Skeletal muscle cell (primary cell): ENCODE data around the gene GNB4.

Experiments used
- DNase-seq: peaks from one replicate; pipeline ENCODE4 v3.0.0-alpha.2; 2010; ENCODE audit warnings: low read depth
- H3K4me3 ChIP-seq: 2 replicates; pipeline ENCODE4 v1.5.1; 2011; ENCODE audit warnings: low read depth, mild to moderate bottlenecking, control low read depth, low read length, moderate library complexity

The GNB4 gene

GRCh38 chr3:179447251-179447650 is 4.0 kb downstream of the GNB4 start:
- DNase-seq, result no peak

GRCh38 chr3:179446501-179446900 is 4.8 kb downstream of the GNB4 start:
- no peak for DNase-seq
- no peak overlapping the region for H3K4me3 ChIP-seq

More at GRCh38 chr3:179447251-179447650, 4.0 kb downstream of the GNB4 start:
- H3K4me3 ChIP-seq, result no peak overlapping the region

DNA sequence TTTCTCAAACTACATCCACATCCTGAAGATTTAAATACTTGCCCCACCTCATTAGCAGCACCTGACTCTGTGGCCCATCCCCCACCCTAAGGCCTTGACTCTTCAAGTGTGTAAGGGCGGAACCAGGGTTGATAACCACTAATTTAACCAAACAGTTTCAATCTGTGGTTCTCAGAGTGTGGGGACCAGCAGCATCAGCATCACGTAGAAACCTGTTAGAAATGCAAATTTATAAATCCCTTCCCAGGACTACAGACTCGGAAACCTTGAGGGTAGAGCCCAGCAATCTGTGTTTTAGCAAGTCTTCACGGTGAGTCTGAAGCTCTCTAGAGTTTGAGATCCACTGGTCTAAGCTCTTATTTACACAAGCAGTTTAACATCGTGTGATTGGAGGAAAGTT is 12.4 kb downstream of the GNB4 start:
- H3K4me3 ChIP-seq, result no peak overlapping the region
- no peak for DNase-seq

DNA sequence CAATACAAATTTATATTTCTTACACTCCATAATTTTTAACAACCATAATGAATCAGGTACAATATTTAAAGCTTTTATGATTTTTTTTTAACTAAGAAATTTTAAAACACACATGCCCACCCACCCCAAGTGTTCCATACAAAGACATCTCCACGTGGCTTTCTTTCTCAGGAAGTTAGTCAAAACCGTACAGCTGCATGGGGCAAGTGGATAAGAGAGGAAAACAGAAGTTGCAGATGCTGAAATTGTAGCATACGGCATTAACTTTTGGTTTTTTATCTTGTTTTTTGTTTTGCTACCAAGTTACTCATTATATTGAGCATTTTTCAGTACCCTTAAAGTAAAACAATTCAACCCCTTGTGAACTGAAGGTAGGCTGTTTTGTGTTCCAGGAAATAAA is 14.8 kb downstream of the GNB4 start:
- no peak overlapping the region for H3K4me3 ChIP-seq
- no peak for DNase-seq

GRCh38 chr3:179432451-179432850 is 18.8 kb downstream of the GNB4 start:
- no peak for DNase-seq

GRCh38 chr3:179432021-179432420 is 19.2 kb downstream of the GNB4 start:
- no peak for DNase-seq

More at GRCh38 chr3:179432451-179432850, 18.8 kb downstream of the GNB4 start:
- no peak overlapping the region for H3K4me3 ChIP-seq

DNA sequence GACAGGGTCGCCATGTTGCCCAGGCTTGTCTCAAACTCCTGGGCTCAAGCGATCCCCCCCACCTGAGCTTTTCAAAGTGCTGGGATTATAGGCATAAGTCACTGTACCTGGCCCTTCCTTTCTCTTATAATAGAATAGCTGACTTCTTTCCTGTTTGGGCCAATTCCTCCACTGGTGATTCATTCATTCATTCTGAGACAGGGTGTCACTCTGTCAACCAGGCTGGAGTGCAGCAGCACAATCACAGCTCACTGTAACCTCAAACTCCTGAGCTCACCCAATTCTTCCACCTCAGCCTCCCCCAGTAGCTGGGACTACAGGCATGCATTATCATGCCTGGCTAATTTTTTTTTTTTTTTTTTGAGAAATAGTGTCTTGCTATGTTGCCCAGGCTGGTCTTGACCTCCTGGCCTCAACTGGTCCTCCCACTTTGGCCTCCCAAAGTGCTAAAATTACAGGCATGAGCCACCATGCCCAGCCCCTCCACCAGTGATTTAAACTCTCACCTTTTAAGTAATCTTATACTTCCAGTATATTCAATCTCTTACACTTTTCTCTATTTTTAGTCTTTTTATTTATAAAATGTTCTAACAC is 20.9 kb downstream of the GNB4 start:
- H3K4me3 ChIP-seq, result no peak overlapping the region
- no peak for DNase-seq

More at GRCh38 chr3:179432021-179432420, 19.2 kb downstream of the GNB4 start:
- H3K4me3 ChIP-seq, result no peak overlapping the region

GRCh38 chr3:179428876-179429548 is 22.3 kb downstream of the GNB4 start:
- H3K4me3 ChIP-seq, result no peak overlapping the region
- DNase-seq, result no peak

- H3K4me3 ChIP-seq, result no peak overlapping the region
- no peak for DNase-seq
These were observed 26.2 kb downstream of the GNB4 start for GRCh38 chr3:179425075-179425474.

DNA sequence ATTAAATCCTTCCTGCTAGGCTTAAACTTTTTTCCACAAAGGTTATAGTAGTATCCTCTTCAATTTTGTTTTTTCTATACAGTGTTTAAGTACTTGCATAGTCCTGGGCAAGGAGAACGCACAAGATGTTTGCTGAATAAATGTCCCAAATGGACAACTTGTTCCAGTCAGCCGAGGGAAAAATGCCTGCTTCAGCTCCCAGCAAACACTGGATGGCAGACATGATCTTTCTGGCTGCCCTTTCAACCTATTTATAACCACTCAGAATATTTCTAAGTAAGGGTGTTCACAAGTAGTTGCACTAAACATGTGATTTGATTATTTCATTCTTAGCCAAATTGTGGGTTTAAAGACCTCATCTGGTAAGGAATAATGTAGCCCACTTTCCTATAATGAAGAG is 29.8 kb downstream of the GNB4 start:
- no peak for DNase-seq

DNA sequence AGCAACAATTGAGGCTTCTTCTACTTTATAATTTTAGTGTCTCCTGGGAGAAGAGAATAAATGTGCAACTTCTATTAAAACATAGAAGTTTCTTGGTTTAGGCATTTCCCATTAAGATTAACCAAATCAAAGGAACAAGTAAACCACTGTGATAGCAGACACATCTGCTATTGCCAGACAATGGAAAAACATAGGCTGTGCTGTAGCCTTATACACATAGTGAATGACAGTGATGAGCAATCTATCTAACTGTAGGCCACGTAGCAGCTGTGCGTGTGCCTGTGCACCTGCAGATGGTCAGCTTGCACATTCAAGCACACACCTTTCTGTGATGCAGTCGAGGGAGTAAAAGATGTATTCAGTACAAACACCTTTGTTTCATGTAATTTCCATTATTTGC is 32.7 kb downstream of the GNB4 start:
- DNase-seq, result no peak
- H3K4me3 ChIP-seq, result no peak overlapping the region

More for the DNA sequence above, 29.8 kb downstream of the GNB4 start:
- H3K4me3 ChIP-seq, result no peak overlapping the region

DNA sequence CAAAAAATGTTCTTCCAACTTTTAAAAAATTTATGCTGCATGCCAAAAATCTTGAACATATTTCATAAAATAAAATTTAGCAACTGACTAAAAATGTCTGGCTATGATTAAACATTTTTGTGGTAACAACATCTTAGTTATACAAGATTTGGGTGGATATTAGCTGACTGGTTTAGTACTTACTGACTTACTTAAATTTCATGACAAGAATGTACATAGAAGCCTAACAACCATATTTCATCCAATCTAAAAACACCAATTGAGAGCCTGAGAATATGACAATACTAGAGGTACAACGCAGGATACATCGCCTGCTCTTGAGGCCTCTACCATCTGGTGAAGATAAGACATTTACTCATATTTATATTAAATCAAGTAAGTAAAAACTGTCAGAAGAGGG is 34.6 kb downstream of the GNB4 start:
- H3K4me3 ChIP-seq, result no peak overlapping the region
- no peak for DNase-seq

- no peak for DNase-seq
- H3K4me3 ChIP-seq, result no peak overlapping the region
These were observed 35.9 kb downstream of the GNB4 start for GRCh38 chr3:179415377-179415776.

GRCh38 chr3:179414804-179415203 is 36.5 kb downstream of the GNB4 start:
- no peak overlapping the region for H3K4me3 ChIP-seq
- DNase-seq, result no peak

DNA sequence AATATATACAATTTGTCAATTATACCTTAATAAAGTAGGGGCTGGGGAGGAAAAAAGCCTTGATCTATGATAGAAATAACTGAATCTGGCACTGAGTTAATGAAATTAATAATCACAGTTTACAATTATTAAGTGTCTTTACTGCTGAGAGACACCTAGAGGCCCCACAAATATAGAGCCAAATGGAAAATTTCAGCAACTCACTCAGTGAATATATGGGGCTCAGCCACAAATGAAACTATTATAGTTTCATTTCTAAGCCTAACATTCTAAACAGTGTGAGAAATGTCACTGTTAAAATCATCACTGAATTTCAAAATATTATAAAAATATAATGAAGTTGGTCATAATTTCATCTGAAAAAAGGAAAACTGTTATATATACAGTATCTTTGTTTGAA is 40.3 kb downstream of the GNB4 start:
- DNase-seq, result no peak
- H3K4me3 ChIP-seq, result no peak overlapping the region

- no peak overlapping the region for H3K4me3 ChIP-seq
- peak; percentile 3 for DNase-seq
These were observed 40.9 kb downstream of the GNB4 start for GRCh38 chr3:179410331-179410730.

- no peak overlapping the region for H3K4me3 ChIP-seq
- no peak for DNase-seq
These were observed 47.0 kb downstream of the GNB4 start for GRCh38 chr3:179404307-179404706.

GRCh38 chr3:179402963-179403362 is 48.3 kb downstream of the GNB4 start:
- no peak for DNase-seq
- H3K4me3 ChIP-seq, result no peak overlapping the region

DNA sequence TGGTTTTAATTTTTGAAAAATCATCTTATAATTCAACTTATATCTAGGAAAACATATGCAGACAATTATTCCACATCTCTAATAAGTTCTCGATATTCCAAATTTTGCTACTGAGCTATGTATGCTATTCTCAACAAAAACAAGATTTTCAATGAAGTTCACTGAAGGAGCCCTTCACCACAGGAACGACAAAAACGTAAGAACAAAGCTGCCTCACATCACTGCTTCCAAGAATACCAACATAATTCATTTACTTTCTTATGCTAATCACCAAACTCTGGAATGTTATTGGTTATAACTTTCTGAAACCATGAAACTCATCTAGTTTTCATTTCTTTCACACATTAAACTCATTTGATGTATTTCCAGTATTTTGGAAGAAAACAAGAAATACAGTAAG is 49.7 kb downstream of the GNB4 start:
- DNase-seq, result no peak
- H3K4me3 ChIP-seq, result no peak overlapping the region

GRCh38 chr3:179398574-179399231 is 52.6 kb downstream of the GNB4 start:
- DNase-seq, result no peak
- H3K4me3 ChIP-seq, result no peak overlapping the region

DNA sequence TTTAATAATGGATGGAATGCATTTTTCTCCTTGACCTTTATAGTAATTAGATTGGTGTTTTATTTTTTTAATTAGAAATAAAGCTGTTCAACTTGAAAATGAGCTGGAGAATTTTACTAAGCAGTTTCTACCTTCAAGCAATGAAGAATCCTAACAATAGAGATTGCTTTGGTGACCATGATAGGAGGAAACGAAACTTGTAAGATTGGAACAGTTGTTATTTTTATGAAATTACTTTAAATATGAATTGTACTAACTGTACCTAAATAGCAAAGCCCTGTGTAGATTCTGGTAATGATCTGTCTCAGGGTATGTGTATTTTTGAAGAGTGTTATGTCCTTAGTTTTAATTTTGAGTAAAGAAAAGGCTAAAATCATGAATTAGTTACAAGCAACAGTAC is 59.4 kb downstream of the GNB4 start:
- no peak overlapping the region for H3K4me3 ChIP-seq
- no peak for DNase-seq
